DOHH2 (cell line): ENCODE data around the gene TRIM67.
"Not testable (repeated sequence)": the region's sequence is repeated elsewhere in the genome, so short reads cannot be mapped to it uniquely, and the experiment has no call there.

ENCODE experiments used
- H3F3A ChIP-seq: fragments of 200-600 bp; sonication (generic), shearing (Covaris generic); 2 replicates; pipeline ENCODE4 v1.6.0; 2016; ENCODE audit warnings: antibody characterized with exemption, mild to moderate bottlenecking; ENCODE audit not compliant: control insufficient read depth, insufficient read depth
- H3K27ac ChIP-seq: fragments of 200-600 bp; sonication (generic); 2 replicates; pipeline ENCODE4 v1.5.1; 2014; ENCODE audit warnings: low read depth, mild to moderate bottlenecking, low read length, moderate library complexity
- H3K27me3 ChIP-seq: fragments of 200-600 bp; sonication (generic); 2 replicates; pipeline ENCODE4 v1.6.1; 2014; ENCODE audit warnings: mild to moderate bottlenecking, low read length, mixed read lengths; ENCODE audit not compliant: control insufficient read depth
- H3K36me3 ChIP-seq: fragments of 200-600 bp; sonication (generic); 2 replicates; pipeline ENCODE4 v1.6.1; 2014; ENCODE audit warnings: mild to moderate bottlenecking, low read length, moderate library complexity, mixed read lengths; ENCODE audit not compliant: control insufficient read depth
- H3K4me1 ChIP-seq: fragments of 200-600 bp; sonication (generic); 2 replicates; pipeline ENCODE4 v1.6.1; 2014; ENCODE audit warnings: mild to moderate bottlenecking, low read length, mixed read lengths; ENCODE audit not compliant: control insufficient read depth
- H3K4me2 ChIP-seq: fragments of 200-600 bp; sonication (generic); 2 replicates; pipeline ENCODE4 v1.6.0; 2014; ENCODE audit warnings: mild to moderate bottlenecking, low read length, moderate library complexity
- H3K4me3 ChIP-seq: fragments of 200-600 bp; sonication (generic); 2 replicates; pipeline ENCODE4 v1.5.1; 2014; ENCODE audit warnings: mild to moderate bottlenecking, low read length, mixed read lengths
- H3K79me2 ChIP-seq: fragments of 200-600 bp; sonication (generic); 2 replicates; pipeline ENCODE4 v1.6.1; 2014; ENCODE audit warnings: mild to moderate bottlenecking, low read length, mixed read lengths; ENCODE audit not compliant: control insufficient read depth
- H3K9me2 ChIP-seq: fragments of 200-600 bp; sonication (generic); replicated peaks from 2 replicates; pipeline ENCODE4 v1.6.1; 2014; ENCODE audit warnings: mild to moderate bottlenecking, low read length, mixed read lengths; ENCODE audit not compliant: control insufficient read depth
- H3K9me3 ChIP-seq: fragments of 200-600 bp; sonication (generic); 2 replicates; pipeline ENCODE4 v1.6.1; 2014; ENCODE audit warnings: antibody characterized with exemption, low read length, mixed read lengths; ENCODE audit not compliant: control insufficient read depth, insufficient read depth
- H4K20me1 ChIP-seq: fragments of 200-600 bp; sonication (generic); 2 replicates; pipeline ENCODE4 v1.6.0; 2014; ENCODE audit warnings: low read depth, mild to moderate bottlenecking, antibody characterized with exemption, low read length, moderate library complexity; ENCODE audit not compliant: control insufficient read depth, insufficient read depth
- CTCF ChIP-seq: fragments of 200-600 bp; sonication (generic); IDR thresholded peaks from one replicate; pipeline ENCODE4 v1.5.1; 2014; ENCODE audit warnings: antibody characterized with exemption, mild to moderate bottlenecking, low read depth, low read length; ENCODE audit not compliant: poor library complexity, severe bottlenecking
- EZH2phosphoT487 ChIP-seq: fragments of 200-600 bp; sonication (generic); IDR thresholded peaks from 2 replicates; pipeline ENCODE4 v1.6.1; 2017; ENCODE audit warnings: borderline replicate concordance, mild to moderate bottlenecking, antibody characterized with exemption, low read length, moderate library complexity, mixed read lengths

The TRIM67 gene

DNA sequence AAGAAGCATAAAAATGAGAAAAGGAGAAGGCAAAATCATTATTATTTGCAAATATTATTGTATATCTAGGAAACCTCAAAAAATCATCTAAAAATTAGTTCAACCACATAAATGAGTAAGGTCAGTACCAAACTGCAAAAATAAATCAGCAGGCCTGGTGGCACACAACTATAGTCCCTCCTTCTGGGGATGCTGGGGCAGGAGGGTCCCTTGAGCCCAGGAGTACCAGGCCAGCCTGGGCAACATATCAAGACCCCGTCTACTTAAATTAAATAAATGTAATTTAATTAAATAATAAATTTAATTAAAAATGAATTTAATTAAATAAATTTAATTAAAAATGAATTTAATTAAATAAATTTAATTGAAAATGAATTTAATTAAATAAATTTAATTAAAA is 40.3 kb upstream of the TRIM67 start:
- no peaks in the 10 kb centered on the region for H3K9me3 ChIP-seq
- H3F3A ChIP-seq = no peaks in the 10 kb centered on the region
- H3K79me2 ChIP-seq = no peaks in the 10 kb centered on the region
- H3K4me2 ChIP-seq = no peak overlapping the region
- no peaks in the 10 kb centered on the region for H3K4me1 ChIP-seq
- H3K27ac ChIP-seq = no peak overlapping the region
- peaks cover 6% of the 10 kb centered on the region for H3K27me3 ChIP-seq
- H4K20me1 ChIP-seq = no peaks in the 10 kb centered on the region
- TF ChIP-seq CTCF (no peak), EZH2phosphoT487 (no peak)
- H3K36me3 ChIP-seq = no peaks in the 10 kb centered on the region
- H3K4me3 ChIP-seq = no peak overlapping the region
- no peaks in the 10 kb centered on the region for H3K9me2 ChIP-seq

GRCh38 chr1:231122143-231122542 is 39.7 kb upstream of the TRIM67 start:
- TF ChIP-seq EZH2phosphoT487 = no peak
- no peak for TF ChIP-seq CTCF

GRCh38 chr1:231124746-231125145 is 37.1 kb upstream of the TRIM67 start:
- Histone ChIP-seq H3K27me3 (peaks cover 6% of the 10 kb centered on the region; the same call in 1 of the 2 replicates), H3K9me3 (no peaks in the 10 kb centered on the region), H3F3A (no peaks in the 10 kb centered on the region), H3K4me1 (no peaks in the 10 kb centered on the region), H4K20me1 (no peaks in the 10 kb centered on the region), H3K27ac (no peak overlapping the region), H3K36me3 (no peaks in the 10 kb centered on the region), H3K4me2 (no peak overlapping the region), H3K79me2 (no peaks in the 10 kb centered on the region), H3K4me3 (no peak overlapping the region), H3K9me2 (no peaks in the 10 kb centered on the region)
- no peak for TF ChIP-seq CTCF
- no peak for TF ChIP-seq EZH2phosphoT487

More at GRCh38 chr1:231122143-231122542, 39.7 kb upstream of the TRIM67 start:
- Histone ChIP-seq H3K36me3 (no peaks in the 10 kb centered on the region), H3K27me3 (peaks cover 6% of the 10 kb centered on the region), H3K27ac (no peak overlapping the region), H3K79me2 (no peaks in the 10 kb centered on the region), H3K4me3 (no peak overlapping the region), H4K20me1 (no peaks in the 10 kb centered on the region), H3K4me2 (no peak overlapping the region), H3K4me1 (no peaks in the 10 kb centered on the region), H3F3A (no peaks in the 10 kb centered on the region), H3K9me3 (no peaks in the 10 kb centered on the region), H3K9me2 (no peaks in the 10 kb centered on the region)

GRCh38 chr1:231125972-231126580 is 35.8 kb upstream of the TRIM67 start:
- H3K4me3 ChIP-seq = no peak overlapping the region
- H3K27ac ChIP-seq = no peak overlapping the region
- TF ChIP-seq CTCF (no peak), EZH2phosphoT487 (no peak)
- no peaks in the 10 kb centered on the region for H3K9me2 ChIP-seq
- no peaks in the 10 kb centered on the region for H3K79me2 ChIP-seq
- no peaks in the 10 kb centered on the region for H3K36me3 ChIP-seq
- peaks cover 6% of the 10 kb centered on the region; the same call in 1 of the 2 replicates for H3K27me3 ChIP-seq
- H3K9me3 ChIP-seq = no peaks in the 10 kb centered on the region
- no peak overlapping the region for H3K4me2 ChIP-seq
- no peaks in the 10 kb centered on the region for H3F3A ChIP-seq
- H4K20me1 ChIP-seq = no peaks in the 10 kb centered on the region
- no peaks in the 10 kb centered on the region for H3K4me1 ChIP-seq

GRCh38 chr1:231127106-231127505 is 34.8 kb upstream of the TRIM67 start:
- not testable (repeated sequence) for H4K20me1 ChIP-seq, H3K36me3 ChIP-seq, H3K4me2 ChIP-seq, H3K9me2 ChIP-seq, H3K4me3 ChIP-seq, H3K4me1 ChIP-seq, H3F3A ChIP-seq, H3K79me2 ChIP-seq, H3K27ac ChIP-seq, H3K9me3 ChIP-seq, H3K27me3 ChIP-seq
